Activated CD4-positive, alpha-beta T cell treated with anti-CD3 and anti-CD28 coated beads for 1 hour (primary cell): ENCODE data around the gene CACHD1.
"Not testable (repeated sequence)": the region's sequence is repeated elsewhere in the genome, so short reads cannot be mapped to it uniquely, and the experiment has no call there.

Experiments used
- DNase-seq: peaks from one replicate; pipeline ENCODE4 v3.0.0-alpha.2; 2020

Gene CACHD1

DNA sequence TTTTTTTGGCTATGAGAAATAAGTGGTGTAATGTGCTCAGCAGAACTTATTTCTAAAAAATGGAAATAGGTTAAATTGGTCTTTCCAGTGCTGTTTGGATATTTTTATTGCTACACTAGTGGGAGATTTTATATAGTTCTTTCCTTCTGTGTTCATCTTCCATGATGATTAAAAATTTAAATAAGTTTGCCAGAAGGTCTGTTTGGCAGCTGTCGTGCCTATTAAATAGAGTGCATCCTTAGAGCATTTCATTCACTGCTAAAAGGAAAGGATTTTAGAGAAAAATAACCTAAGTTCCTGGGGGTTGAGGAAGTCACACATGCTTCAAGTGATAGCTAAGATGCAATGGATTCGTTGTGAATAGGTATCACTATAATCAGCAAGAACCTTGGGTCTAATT lies 245.3 kb downstream of the CACHD1 start:
- DNase-seq, result no peak

DNA sequence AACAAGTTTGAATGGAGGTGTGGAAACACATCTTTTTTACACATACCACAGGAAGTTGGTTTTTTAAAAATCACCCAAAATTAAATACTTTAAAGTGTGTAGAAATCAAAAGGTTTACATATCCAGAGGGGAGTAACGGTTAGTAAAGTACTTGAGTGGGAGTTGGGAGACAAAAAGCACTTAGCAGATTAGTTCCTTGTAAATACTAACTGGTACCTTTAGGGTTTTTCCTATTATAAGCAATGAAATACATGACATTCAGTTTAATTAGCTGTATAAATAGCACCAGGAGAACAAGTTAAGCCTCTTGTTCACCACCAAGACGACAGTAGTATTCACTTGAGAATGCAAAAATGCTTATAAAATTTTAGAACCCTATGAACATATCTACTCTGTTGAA lies 251.2 kb downstream of the CACHD1 start:
- no peak for DNase-seq

DNA sequence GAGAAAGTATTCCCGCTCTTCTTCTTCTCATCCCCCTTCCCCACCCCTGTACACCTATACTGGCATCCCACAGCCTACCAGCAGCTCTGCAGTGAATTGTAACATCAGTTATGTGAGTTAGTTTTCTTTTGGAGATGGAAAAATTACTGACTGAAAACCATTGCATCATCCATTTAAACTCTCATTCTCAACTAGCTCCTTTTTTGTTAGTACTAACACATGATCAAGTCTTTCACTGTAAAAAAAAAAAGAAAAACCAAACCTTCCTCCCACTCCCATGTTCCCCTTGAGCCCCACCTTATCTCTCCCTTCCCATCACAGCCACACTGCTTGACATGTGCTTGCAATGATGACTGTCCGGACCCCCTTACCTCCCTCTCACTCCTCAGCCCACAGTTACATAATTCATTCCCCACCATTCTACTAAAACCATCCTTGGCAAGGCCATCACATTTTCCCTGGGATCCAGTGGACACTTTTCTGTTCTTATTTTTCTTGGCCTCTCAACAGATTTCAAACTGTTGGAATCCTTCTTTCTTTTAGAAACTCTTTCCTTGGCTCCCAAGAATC lies 251.7 kb downstream of the CACHD1 start:
- DNase-seq, result no peak

DNA sequence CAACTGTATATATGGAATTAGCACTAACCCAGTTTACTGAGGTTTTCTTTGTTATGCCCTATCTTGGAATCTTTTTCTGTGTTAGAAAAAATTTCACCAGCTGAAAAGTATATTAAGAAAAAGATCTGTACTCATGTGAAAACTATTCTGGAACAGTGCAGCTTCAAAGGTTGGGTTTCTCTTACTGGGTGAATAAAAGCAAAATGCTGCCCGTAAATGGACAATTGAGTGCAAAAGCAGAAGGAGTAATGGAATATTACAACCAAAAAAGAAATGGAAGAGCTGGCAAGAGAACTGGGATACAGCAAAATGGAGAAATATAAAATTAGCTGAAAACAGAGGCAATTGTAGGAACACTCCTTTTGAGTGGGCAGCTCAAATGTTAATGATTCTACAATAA lies 257.9 kb downstream of the CACHD1 start:
- DNase-seq, result no peak

DNA sequence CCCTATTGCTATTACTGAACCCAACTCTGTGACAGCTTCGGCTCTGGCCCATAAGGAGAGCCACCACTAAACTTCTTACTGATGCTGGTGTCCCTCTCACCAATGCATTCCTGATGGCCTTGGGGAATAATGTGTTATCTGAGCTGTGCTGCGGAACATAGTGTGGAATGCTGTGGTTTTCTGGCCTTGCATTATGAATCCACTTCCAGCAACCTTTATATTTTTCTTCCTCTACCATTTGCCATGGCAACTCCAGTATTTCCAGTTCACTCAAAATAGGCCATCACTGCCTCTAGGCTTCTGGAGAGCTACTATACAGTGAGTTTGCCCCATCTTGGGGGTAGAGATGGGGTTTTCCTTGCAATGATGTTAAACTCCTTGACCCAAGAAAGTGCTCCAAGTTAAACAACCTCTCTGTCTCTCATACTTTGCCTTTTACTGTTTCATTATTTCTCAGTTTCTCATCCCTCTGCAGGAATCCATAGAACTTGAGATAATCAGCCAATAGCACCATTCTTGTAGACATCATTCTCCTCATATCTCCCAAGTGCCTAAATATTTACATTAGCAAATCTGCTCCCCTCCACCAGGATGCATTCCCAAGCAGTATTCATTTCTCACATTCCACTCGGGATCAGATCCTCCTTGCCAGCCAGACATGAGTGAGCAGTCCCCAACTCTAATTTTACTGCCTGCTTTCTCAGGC lies 263.8 kb downstream of the CACHD1 start:
- DNase-seq, result no peak

DNA sequence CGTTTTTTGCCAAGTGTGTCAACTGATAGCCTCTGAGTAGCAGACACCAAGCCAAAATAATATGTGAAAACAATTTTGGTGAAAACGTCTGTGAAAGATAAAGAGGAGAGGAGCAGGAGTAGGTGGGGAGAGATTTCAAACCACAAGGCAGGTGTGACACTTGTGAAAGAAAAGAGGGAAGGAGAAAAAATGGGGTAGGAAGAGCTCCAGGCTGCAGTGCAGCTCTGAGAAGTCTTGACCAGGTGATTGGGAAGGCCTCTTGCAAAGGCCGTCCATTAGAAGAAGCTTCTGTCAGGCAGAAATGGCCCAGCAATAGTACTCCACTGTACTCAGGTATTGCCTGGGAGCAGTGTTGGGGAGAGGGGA lies 264.3 kb downstream of the CACHD1 start:
- DNase-seq, result no peak

DNA sequence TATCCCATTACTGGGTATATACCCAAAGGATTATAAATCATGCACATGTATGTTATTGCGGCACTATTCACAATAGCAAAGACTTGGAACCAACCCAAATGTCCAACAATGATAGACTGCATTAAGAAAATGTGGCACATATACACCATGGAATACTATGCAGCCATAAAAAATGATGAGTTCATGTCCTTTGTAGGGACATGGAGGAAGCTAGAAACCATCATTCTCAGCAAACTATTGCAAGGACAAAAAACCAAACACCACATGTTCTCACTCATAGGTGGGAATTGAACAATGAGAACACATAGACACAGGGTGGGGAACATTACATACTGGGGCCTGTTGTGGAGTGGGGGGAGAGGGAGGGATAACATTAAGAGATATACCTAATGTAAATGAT lies 270.8 kb downstream of the CACHD1 start:
- DNase-seq, result not testable (repeated sequence)
